Keratinocyte (primary cell): ENCODE measurements around the gene RNF175. TPM values are rescaled to one million over a fixed set of nuclear protein-coding genes. Genes with fewer than 3 reads are reported as not detected.

Experiments
- DNase-seq: peaks from one replicate; pipeline ENCODE4 v3.0.0-alpha.2; 2011; ENCODE audit warnings: low read depth, missing footprints, low spot score
- FAIRE-seq: peaks from 2 replicates; lab custom pipeline; 2011; peaks lifted over from hg19 to GRCh38; lab: Jason Lieb, UNC
- H2AFZ ChIP-seq: 2 replicates; pipeline ENCODE4 v1.6.0; 2012; ENCODE audit warnings: low read length, control low read depth, inconsistent platforms; ENCODE audit not compliant: control insufficient read depth
- H3K27ac ChIP-seq: 2 replicates; pipeline ENCODE4 v1.5.1; 2011; ENCODE audit warnings: low read length; ENCODE audit not compliant: control insufficient read depth, insufficient read depth
- H3K27me3 ChIP-seq: 3 replicates; pipeline ENCODE4 v1.6.0; 2011; ENCODE audit warnings: low read length; ENCODE audit not compliant: control insufficient read depth, insufficient read depth; ENCODE audit errors: extremely low read depth
- H3K36me3 ChIP-seq, 2 experiments: 2 replicates in 1 of 2; 3 replicates in 1 of 2; pipeline ENCODE4 v1.5.1; 2011; ENCODE audit warnings: low read length in 2 of 2, mild to moderate bottlenecking in 1 of 2; ENCODE audit not compliant: control insufficient read depth in 2 of 2, insufficient read depth in 2 of 2; ENCODE audit errors: extremely low read depth in 1 of 2
- H3K4me1 ChIP-seq: 3 replicates; pipeline ENCODE4 v1.5.1; 2011; ENCODE audit warnings: low read length; ENCODE audit not compliant: control insufficient read depth, insufficient read depth; ENCODE audit errors: extremely low read depth
- H3K4me2 ChIP-seq: 3 replicates; pipeline ENCODE4 v1.6.0; 2011; ENCODE audit warnings: low read depth, low read length; ENCODE audit not compliant: control insufficient read depth, insufficient read depth; ENCODE audit errors: extremely low read depth
- H3K4me3 ChIP-seq, 3 experiments: fragments of 200-600 bp in 1 of 3; sonication (generic) in 1 of 3; 2 replicates in 2 of 3; 3 replicates in 1 of 3; pipeline ENCODE4 v1.5.1; 2011 to 2016; ENCODE audit warnings: low read length in 3 of 3, mild to moderate bottlenecking in 3 of 3, control low read depth in 2 of 3, inconsistent platforms in 1 of 3, low read depth in 1 of 3, mixed read lengths in 1 of 3, mixed run types in 1 of 3, moderate library complexity in 1 of 3; ENCODE audit not compliant: control insufficient read depth in 2 of 3, insufficient read depth in 2 of 3; ENCODE audit errors: extremely low read depth in 1 of 3
- H3K79me2 ChIP-seq: 2 replicates; pipeline ENCODE4 v1.6.0; 2012; ENCODE audit warnings: low read length; ENCODE audit not compliant: control insufficient read depth, insufficient read depth
- H3K9ac ChIP-seq: 3 replicates; pipeline ENCODE4 v1.6.0; 2011; ENCODE audit warnings: low read length; ENCODE audit not compliant: control insufficient read depth, insufficient read depth; ENCODE audit errors: extremely low read depth
- H3K9me1 ChIP-seq: 3 replicates; pipeline ENCODE4 v1.6.0; 2011; ENCODE audit warnings: low read length; ENCODE audit not compliant: control insufficient read depth, insufficient read depth; ENCODE audit errors: extremely low read depth
- H3K9me3 ChIP-seq: 2 replicates; pipeline ENCODE4 v1.5.1; 2012; ENCODE audit warnings: low read depth, low read length; ENCODE audit not compliant: control insufficient read depth
- H4K20me1 ChIP-seq: 3 replicates; pipeline ENCODE4 v1.6.0; 2011; ENCODE audit warnings: low read length; ENCODE audit not compliant: control insufficient read depth, insufficient read depth; ENCODE audit errors: extremely low read depth
- EZH2 ChIP-seq: IDR thresholded peaks from one replicate; pipeline ENCODE4 v1.6.1; 2012; ENCODE audit warnings: inconsistent platforms, mild to moderate bottlenecking, low read length, moderate library complexity
- dilution Hi-C: fragments of 300-500 bp; cut with MboI; formaldehyde crosslinking; loops from one replicate; pipeline ENCODE4 v1.7.0; 2020; ENCODE audit warnings: low sequenced_read_pairs; ENCODE audit not compliant: extremely low pct_ligation_motif_present
- polyA plus RNA-seq, 5 experiments: library from polyadenylated mRNA; depleted of rRNA in 3 of 5; stranded (reverse) in 3 of 5; stranded (forward) in 1 of 5; unstranded in 1 of 5; fragments of >200 nt; gene quantifications; 1 replicate in 1 of 5; 2 replicates in 3 of 5; 3 replicates in 1 of 5; pipeline versions ENCODE4 v1.2.1 to v1.2.3, GENCODE V29; 2011 to 2012; ENCODE audit warnings: missing spikeins in 2 of 5, low read depth in 1 of 5, low replicate concordance in 1 of 5
- TF ChIP-seq, protein P1 (sequence below), 3 experiments: IDR thresholded peaks in 1 of 3; conservative IDR thresholded peaks in 1 of 3; optimal IDR thresholded peaks in 1 of 3; 2 replicates in 2 of 3; 3 replicates in 1 of 3; pipeline versions ENCODE3 to v1.5.1; 2011; ENCODE audit warnings: low read length in 3 of 3, mild to moderate bottlenecking in 3 of 3, moderate library complexity in 2 of 3, control low read depth in 1 of 3, inconsistent platforms in 1 of 3; ENCODE audit not compliant: insufficient read depth in 2 of 3; ENCODE audit errors: extremely low read depth in 1 of 3

RNF175 gene
- polyA plus RNA-seq, 1 donor (not counting 4 experiments of a cell fraction or from before 2014, with no cell fraction given) = not detected

GRCh38 chr4:153735906-153736461, 23.8 kb downstream of the RNF175 start:
- Histone ChIP-seq H3K9me3 (peaks cover 2% of the 10 kb centered on the region), H4K20me1 (no peaks in the 10 kb centered on the region), H3K36me3 (no peaks in the 10 kb centered on the region), H3K27ac (no peak overlapping the region), H3K79me2 (no peaks in the 10 kb centered on the region), H3K9me1 (no peaks in the 10 kb centered on the region), H3K27me3 (no peaks in the 10 kb centered on the region), H3K9ac (no peak overlapping the region), H3K4me3 (no peak overlapping the region), H2AFZ (no peak overlapping the region), H3K4me2 (no peak overlapping the region), H3K4me1 (peaks cover 7% of the 10 kb centered on the region)
- dilution Hi-C loops = no loop called here
- peak; percentile 60 for FAIRE-seq
- no peak for TF ChIP-seq EZH2
- TF ChIP-seq, protein P1, sequence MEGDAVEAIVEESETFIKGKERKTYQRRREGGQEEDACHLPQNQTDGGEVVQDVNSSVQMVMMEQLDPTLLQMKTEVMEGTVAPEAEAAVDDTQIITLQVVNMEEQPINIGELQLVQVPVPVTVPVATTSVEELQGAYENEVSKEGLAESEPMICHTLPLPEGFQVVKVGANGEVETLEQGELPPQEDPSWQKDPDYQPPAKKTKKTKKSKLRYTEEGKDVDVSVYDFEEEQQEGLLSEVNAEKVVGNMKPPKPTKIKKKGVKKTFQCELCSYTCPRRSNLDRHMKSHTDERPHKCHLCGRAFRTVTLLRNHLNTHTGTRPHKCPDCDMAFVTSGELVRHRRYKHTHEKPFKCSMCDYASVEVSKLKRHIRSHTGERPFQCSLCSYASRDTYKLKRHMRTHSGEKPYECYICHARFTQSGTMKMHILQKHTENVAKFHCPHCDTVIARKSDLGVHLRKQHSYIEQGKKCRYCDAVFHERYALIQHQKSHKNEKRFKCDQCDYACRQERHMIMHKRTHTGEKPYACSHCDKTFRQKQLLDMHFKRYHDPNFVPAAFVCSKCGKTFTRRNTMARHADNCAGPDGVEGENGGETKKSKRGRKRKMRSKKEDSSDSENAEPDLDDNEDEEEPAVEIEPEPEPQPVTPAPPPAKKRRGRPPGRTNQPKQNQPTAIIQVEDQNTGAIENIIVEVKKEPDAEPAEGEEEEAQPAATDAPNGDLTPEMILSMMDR (optimal IDR thresholded peaks at IDR 0.05 in 1 of 3, IDR thresholded peaks at IDR 0.05 in 1 of 3, conservative IDR thresholded peaks at IDR 0.05 in 1 of 3; ENCODE audit: extremely low read depth in 1 of 3, insufficient read depth in 2 of 3, low read length in 3 of 3) = no peak
- DNase-seq = no peak

GRCh38 chr4:153733751-153734448, 25.9 kb downstream of the RNF175 start:
- no peak for DNase-seq

More at GRCh38 chr4:153733751-153734448, 25.9 kb downstream of the RNF175 start:
- Histone ChIP-seq H3K9me3 (no peaks in the 10 kb centered on the region), H3K9me1 (no peaks in the 10 kb centered on the region), H2AFZ (no peak overlapping the region), H4K20me1 (no peaks in the 10 kb centered on the region), H3K9ac (no peak overlapping the region), H3K4me3 (no peak overlapping the region), H3K4me2 (no peak overlapping the region), H3K36me3 (no peaks in the 10 kb centered on the region), H3K4me1 (peaks cover 7% of the 10 kb centered on the region), H3K27me3 (no peaks in the 10 kb centered on the region), H3K27ac (no peak overlapping the region), H3K79me2 (no peaks in the 10 kb centered on the region)
- TF ChIP-seq, protein P1 (optimal IDR thresholded peaks at IDR 0.05 in 1 of 3, IDR thresholded peaks at IDR 0.05 in 1 of 3, conservative IDR thresholded peaks at IDR 0.05 in 1 of 3; ENCODE audit: extremely low read depth in 1 of 3, insufficient read depth in 2 of 3, low read length in 3 of 3) = no peak
- no peak for TF ChIP-seq EZH2
- FAIRE-seq = no peak
- dilution Hi-C loops = no loop called here
